GF-D8 (cell line): ENCODE results near the gene HOXD8.

Source experiments
- DNase-seq: peaks from one replicate; lab custom pipeline; 2025; lab: John Stamatoyannopoulos, UW

The HOXD8 gene

GRCh38 chr2:176091329-176092258 lies 37.9 kb upstream of the HOXD8 start:
- DNase-seq = no peak

GRCh38 chr2:176092270-176093144 lies 37.0 kb upstream of the HOXD8 start, which contains the start of gene HOXD13:
HOXD13 (plus strand) TSS chr2:176092721; CDS start chr2:176092891, 170 bp downstream.
- no peak for DNase-seq

- DNase-seq = no peak
Measured at GRCh38 chr2:176093145-176093897, 36.2 kb upstream of the HOXD8 start.

- no peak for DNase-seq
Measured at GRCh38 chr2:176093898-176094249, 35.6 kb upstream of the HOXD8 start.

GRCh38 chr2:176094349-176094748 lies 35.2 kb upstream of the HOXD8 start:
- no peak for DNase-seq

- no peak for DNase-seq
Measured at GRCh38 chr2:176095421-176095820, 34.1 kb upstream of the HOXD8 start.

GRCh38 chr2:176096243-176096985 lies 33.1 kb upstream of the HOXD8 start:
- DNase-seq = no peak

- peak; percentile 28 for DNase-seq
Measured at GRCh38 chr2:176096986-176097819, 32.3 kb upstream of the HOXD8 start.

GRCh38 chr2:176097820-176098365 lies 31.6 kb upstream of the HOXD8 start:
- no peak for DNase-seq

GRCh38 chr2:176098366-176099158 lies 30.9 kb upstream of the HOXD8 start:
- DNase-seq = no peak

GRCh38 chr2:176099159-176099727 lies 30.3 kb upstream of the HOXD8 start:
- DNase-seq = no peak

- no peak for DNase-seq
Measured at GRCh38 chr2:176099728-176100546, 29.6 kb upstream of the HOXD8 start, which contains the start of gene HOXD12. HOXD12 (plus strand) TSS chr2:176099795; CDS start chr2:176099802, 7 bp downstream.

GRCh38 chr2:176100547-176101140 lies 28.9 kb upstream of the HOXD8 start:
- DNase-seq = no peak

- DNase-seq = no peak
Measured at GRCh38 chr2:176101216-176101830, 28.2 kb upstream of the HOXD8 start.

GRCh38 chr2:176101842-176102241 lies 27.7 kb upstream of the HOXD8 start:
- DNase-seq = no peak

GRCh38 chr2:176102309-176102866 lies 27.1 kb upstream of the HOXD8 start:
- no peak for DNase-seq

GRCh38 chr2:176103194-176103593 lies 26.3 kb upstream of the HOXD8 start:
- no peak for DNase-seq
